ENCODE results near the gene XPC. TPM values are rescaled to one million over a fixed set of nuclear protein-coding genes. Genes with fewer than 3 reads are reported as not detected.
A peak's percentile ranks its signal among the peaks of the same experiment; 100 is the strongest.

XPC gene
- polyA plus RNA-seq, 1 donor: 35.4 TPM

DNA sequence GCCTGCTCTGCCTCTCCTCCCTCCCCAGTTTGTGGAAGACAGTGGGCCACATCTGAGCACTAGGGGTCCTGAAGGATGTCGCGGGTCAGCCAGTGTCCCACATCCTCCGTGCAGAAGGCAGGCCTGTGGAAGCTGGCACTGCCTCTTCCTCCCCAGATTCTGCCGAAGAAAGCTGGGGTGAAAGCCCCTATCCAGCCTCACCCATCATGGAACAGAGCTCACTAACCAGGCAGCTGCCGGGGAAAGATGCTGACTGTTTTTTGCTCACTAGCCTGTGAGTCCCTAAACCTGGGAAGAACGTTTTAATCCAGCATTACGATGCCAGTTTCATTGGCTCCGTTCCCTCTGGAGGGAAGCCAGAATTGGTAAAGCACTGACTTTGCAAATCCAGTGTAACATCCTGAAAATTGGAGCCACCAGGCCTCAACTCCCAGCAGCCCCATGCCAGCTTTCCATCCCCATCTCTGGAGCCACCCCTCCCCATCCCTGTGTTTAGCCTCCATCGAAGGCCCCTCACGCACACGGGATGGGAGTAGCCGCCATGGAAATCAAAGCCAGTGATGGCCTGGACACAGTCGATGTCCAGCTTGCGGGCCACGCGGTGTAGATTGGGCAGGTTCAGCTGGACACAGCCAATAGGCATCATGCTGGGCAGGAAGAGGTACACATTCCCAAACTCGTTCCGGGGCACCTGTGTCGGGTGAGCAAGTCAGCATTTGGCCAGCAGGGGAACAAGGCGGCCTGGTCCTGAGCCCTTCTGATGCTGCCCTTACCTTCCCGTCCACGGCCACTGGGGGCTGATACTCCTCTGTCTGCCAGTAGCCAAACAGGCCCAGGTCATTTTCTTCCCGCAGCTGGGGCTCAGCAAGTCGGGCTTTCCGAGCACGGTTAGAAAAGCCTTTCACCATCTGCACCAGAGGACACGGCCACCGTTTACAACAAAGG, 30.1 kb downstream of the XPC start:
- Histone ChIP-seq H3K9me3 (ENCODE audit: control insufficient read depth, low read depth, low read length) (no peaks in the 10 kb centered on the region), H3K4me1 (ENCODE audit: control insufficient read depth, insufficient read depth, low read length) (peaks cover 40% of the 10 kb centered on the region), H3K27me3 (ENCODE audit: control insufficient read depth, insufficient read depth, low read length) (no peaks in the 10 kb centered on the region), H3K4me3 (ENCODE audit: low read length) (no peak overlapping the region), H3K36me3 (ENCODE audit: control insufficient read depth, insufficient read depth, low read length) (peaks cover 71% of the 10 kb centered on the region), H3K27ac (ENCODE audit: low read length) (no peak overlapping the region)
- DNase-seq: no peak
- WGBS (ENCODE audit: insufficient coverage, low lambda C conversion rate): 100% methylated on average over 1 of the region's 28 CpGs

DNA sequence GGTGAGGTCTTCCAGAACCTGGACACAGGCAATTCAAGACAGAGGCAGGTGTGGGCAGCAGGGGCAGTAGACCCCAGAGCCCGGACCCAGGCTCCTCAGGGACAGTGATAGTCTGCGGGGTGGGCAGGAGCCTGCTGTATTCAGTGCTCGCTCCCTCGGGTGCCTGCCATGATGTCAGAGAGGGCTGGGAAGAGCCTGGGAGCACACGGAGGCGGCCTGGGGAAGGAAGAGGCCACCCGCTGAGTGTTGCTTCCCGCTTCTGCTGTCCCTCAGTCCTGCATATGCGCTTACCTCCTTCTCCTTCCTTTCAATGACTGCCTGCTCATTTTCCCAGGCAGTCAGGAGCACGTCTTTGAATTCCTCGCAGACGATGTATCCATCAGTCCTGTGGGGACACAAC, 30.8 kb downstream of the XPC start:
- Histone ChIP-seq H3K4me3 (ENCODE audit: low read length) (no peak overlapping the region), H3K27me3 (ENCODE audit: control insufficient read depth, insufficient read depth, low read length) (no peaks in the 10 kb centered on the region), H3K4me1 (ENCODE audit: control insufficient read depth, insufficient read depth, low read length) (peaks cover 34% of the 10 kb centered on the region), H3K36me3 (ENCODE audit: control insufficient read depth, insufficient read depth, low read length) (peaks cover 71% of the 10 kb centered on the region), H3K9me3 (ENCODE audit: control insufficient read depth, low read depth, low read length) (no peaks in the 10 kb centered on the region), H3K27ac (ENCODE audit: low read length) (no peak overlapping the region)
- DNase-seq: no peak
- no CpG with 5 or more reads among the region's 12 CpGs for WGBS (ENCODE audit: insufficient coverage, low lambda C conversion rate)

DNA sequence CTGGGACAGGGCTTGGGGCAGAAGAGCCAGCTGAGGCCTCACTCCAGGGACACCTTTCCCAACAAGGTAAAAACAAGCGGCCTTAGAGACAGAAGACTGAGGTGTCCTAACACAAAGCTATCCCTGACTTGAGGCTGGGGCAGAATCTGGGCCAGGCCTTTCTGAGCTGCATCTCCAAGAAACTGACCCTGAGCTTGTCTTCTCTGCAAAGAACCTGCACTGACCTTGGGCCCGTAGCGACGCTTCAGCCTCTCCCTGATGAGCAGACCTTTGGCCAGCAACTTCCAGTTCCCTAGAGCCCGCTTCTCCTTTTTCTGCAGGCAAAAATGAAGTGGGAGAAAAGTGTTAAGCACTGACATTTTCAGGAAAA, 31.4 kb downstream of the XPC start:
- Histone ChIP-seq H3K27ac (ENCODE audit: low read length) (no peak overlapping the region), H3K9me3 (ENCODE audit: control insufficient read depth, low read depth, low read length) (no peaks in the 10 kb centered on the region), H3K4me1 (ENCODE audit: control insufficient read depth, insufficient read depth, low read length) (peaks cover 30% of the 10 kb centered on the region), H3K27me3 (ENCODE audit: control insufficient read depth, insufficient read depth, low read length) (no peaks in the 10 kb centered on the region), H3K4me3 (ENCODE audit: low read length) (no peak overlapping the region), H3K36me3 (ENCODE audit: control insufficient read depth, insufficient read depth, low read length) (peaks cover 71% of the 10 kb centered on the region)
- no CpG with 5 or more reads among the region's 5 CpGs for WGBS (ENCODE audit: insufficient coverage, low lambda C conversion rate)
- no peak for DNase-seq

DNA sequence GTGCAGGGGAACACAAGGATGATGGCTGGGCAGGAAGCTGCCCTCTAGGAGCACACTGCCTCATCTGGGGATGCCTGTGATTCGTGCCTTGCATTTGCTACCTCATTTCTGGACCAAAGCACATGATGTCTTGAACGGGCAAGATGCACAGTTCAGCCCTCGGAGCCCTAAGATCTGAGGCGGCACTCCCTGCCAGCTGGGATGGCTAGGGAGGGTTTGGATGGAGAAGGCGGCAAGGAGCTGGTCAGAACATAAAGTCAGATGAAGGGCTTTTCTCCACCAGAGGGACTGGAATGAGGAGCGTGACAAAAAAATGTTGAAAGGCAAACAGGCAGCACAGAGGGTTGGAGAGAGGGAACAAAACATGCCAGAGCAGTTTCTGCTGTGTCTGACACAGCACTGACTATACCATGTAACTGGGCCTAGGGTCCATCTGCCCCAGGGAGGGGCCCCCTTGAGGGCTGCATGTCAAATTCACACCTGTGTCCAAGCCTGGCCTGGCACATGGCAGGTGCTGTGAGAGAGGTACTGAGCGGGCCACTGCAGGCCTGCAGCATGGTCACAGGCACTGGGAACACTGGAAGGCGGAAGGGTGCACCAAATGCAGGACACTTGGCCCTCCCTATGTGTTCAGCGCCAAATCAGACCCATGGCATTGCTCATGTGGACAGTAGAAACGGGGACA, 31.9 kb downstream of the XPC start:
- H3K4me1 ChIP-seq (ENCODE audit: control insufficient read depth, insufficient read depth, low read length): peaks cover 30% of the 10 kb centered on the region
- H3K9me3 ChIP-seq (ENCODE audit: control insufficient read depth, low read depth, low read length): no peaks in the 10 kb centered on the region
- no peak for DNase-seq
- no peaks in the 10 kb centered on the region for H3K27me3 ChIP-seq (ENCODE audit: control insufficient read depth, insufficient read depth, low read length)
- WGBS (ENCODE audit: insufficient coverage, low lambda C conversion rate): no CpG with 5 or more reads among the region's 10 CpGs
- peaks cover 71% of the 10 kb centered on the region for H3K36me3 ChIP-seq (ENCODE audit: control insufficient read depth, insufficient read depth, low read length)
- no peak overlapping the region for H3K4me3 ChIP-seq (ENCODE audit: low read length)
- no peak overlapping the region for H3K27ac ChIP-seq (ENCODE audit: low read length)

DNA sequence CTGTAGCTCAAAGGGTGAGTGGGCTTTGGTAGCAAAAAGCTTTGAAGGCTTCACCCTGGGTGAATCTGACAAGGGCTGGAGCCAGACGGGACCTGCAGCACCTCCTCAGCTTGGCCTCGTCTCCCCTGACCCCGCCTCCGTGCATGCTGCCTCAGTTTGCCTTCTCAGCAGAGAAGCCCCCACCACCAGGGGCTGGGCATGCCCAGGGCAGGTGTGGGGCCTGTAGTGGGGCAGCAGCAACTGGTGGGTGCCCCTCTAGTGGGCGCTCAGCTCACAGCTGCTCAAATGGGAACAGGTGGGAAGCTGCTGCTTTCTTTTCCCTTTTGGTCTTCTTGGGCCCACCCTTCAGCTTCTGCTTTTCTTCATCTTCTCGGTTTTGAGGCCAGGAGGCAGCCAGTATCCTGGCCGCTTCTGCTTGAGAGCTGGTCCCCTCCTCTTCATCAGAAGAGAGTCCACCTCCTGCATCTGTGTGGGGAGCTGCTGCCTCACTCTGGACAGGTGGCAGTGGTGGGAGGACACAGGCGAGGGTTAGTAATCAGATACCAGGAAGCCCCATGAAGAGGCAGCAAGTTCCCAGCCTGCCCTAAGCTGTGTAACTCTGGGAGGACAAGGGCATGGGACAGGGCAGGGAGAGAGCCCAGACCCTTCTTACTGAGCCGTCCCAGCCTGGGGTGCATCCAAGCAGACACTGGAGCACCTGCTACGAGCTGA, 32.6 kb downstream of the XPC start:
- no peak overlapping the region for H3K4me3 ChIP-seq (ENCODE audit: low read length)
- DNase-seq: no peak
- no peak overlapping the region for H3K27ac ChIP-seq (ENCODE audit: low read length)
- no peaks in the 10 kb centered on the region for H3K9me3 ChIP-seq (ENCODE audit: control insufficient read depth, low read depth, low read length)
- WGBS (ENCODE audit: insufficient coverage, low lambda C conversion rate): no CpG with 5 or more reads among the region's 10 CpGs
- peaks cover 30% of the 10 kb centered on the region for H3K4me1 ChIP-seq (ENCODE audit: control insufficient read depth, insufficient read depth, low read length)
- peaks cover 71% of the 10 kb centered on the region for H3K36me3 ChIP-seq (ENCODE audit: control insufficient read depth, insufficient read depth, low read length)
- H3K27me3 ChIP-seq (ENCODE audit: control insufficient read depth, insufficient read depth, low read length): no peaks in the 10 kb centered on the region

DNA sequence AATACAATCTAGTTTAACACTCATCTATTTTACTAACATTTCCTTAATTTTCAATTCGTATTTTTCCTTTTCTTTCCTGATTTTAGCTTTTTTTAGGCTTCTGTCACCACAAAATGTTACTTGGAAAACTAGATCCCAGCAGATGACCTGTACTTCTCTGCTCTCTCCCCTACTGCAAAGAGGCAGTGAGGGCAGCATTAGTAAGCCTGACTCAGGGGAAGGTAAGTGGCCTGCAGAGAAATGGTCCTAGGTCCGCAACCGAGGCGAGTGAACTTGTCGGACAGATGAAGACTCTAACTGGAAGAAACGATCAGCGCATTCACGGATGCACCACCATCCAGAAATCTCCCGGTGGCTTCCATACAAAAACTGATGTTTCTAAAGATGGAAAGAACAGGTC, 33.2 kb downstream of the XPC start:
- Histone ChIP-seq H3K4me1 (ENCODE audit: control insufficient read depth, insufficient read depth, low read length) (peaks cover 30% of the 10 kb centered on the region), H3K4me3 (ENCODE audit: low read length) (no peak overlapping the region), H3K36me3 (ENCODE audit: control insufficient read depth, insufficient read depth, low read length) (peaks cover 71% of the 10 kb centered on the region), H3K27ac (ENCODE audit: low read length) (peak overlapping the region; percentile 87), H3K27me3 (ENCODE audit: control insufficient read depth, insufficient read depth, low read length) (no peaks in the 10 kb centered on the region), H3K9me3 (ENCODE audit: control insufficient read depth, low read depth, low read length) (no peaks in the 10 kb centered on the region)
- no peak for DNase-seq
- WGBS (ENCODE audit: insufficient coverage, low lambda C conversion rate): 92% methylated on average over 1 of the region's 9 CpGs

DNA sequence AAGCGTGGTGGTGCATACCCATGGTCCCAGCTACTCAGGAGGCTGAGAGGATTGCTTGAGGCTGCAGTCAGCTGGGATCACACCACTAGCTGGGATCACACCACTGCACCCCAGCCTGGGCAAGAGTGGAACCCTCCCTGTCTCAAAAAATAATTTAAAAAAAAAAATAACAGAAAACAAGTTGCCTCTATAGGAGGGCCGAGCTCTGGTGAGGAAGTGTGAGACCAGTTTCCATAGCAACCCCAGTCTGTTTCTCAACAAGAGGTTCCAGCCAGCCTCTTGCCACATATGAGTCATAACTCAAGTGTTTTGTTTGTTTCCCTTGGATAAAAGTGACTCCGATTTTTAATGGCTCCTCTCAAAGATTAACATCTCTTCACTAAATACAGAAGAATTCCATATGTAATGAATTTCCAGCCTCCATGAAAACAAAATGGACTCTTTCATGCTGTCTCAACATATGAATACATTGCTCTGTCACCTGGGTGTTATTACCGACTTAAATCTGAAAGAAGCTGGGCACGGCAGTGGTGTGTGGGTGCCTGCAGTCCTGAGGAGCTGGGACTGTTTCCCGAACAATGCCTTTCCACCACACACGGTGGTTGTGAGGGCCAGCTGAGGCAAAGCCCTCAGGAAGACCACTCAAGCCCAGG, 33.9 kb downstream of the XPC start:
- WGBS (ENCODE audit: insufficient coverage, low lambda C conversion rate): no CpG with 5 or more reads among the region's 7 CpGs
- H3K4me1 ChIP-seq (ENCODE audit: control insufficient read depth, insufficient read depth, low read length): peaks cover 30% of the 10 kb centered on the region
- no peaks in the 10 kb centered on the region for H3K27me3 ChIP-seq (ENCODE audit: control insufficient read depth, insufficient read depth, low read length)
- H3K9me3 ChIP-seq (ENCODE audit: control insufficient read depth, low read depth, low read length): no peaks in the 10 kb centered on the region
- H3K4me3 ChIP-seq (ENCODE audit: low read length): no peak overlapping the region
- peak overlapping the region; percentile 87 for H3K27ac ChIP-seq (ENCODE audit: low read length)
- H3K36me3 ChIP-seq (ENCODE audit: control insufficient read depth, insufficient read depth, low read length): peaks cover 74% of the 10 kb centered on the region
- DNase-seq: peak; percentile 92 to 93

DNA sequence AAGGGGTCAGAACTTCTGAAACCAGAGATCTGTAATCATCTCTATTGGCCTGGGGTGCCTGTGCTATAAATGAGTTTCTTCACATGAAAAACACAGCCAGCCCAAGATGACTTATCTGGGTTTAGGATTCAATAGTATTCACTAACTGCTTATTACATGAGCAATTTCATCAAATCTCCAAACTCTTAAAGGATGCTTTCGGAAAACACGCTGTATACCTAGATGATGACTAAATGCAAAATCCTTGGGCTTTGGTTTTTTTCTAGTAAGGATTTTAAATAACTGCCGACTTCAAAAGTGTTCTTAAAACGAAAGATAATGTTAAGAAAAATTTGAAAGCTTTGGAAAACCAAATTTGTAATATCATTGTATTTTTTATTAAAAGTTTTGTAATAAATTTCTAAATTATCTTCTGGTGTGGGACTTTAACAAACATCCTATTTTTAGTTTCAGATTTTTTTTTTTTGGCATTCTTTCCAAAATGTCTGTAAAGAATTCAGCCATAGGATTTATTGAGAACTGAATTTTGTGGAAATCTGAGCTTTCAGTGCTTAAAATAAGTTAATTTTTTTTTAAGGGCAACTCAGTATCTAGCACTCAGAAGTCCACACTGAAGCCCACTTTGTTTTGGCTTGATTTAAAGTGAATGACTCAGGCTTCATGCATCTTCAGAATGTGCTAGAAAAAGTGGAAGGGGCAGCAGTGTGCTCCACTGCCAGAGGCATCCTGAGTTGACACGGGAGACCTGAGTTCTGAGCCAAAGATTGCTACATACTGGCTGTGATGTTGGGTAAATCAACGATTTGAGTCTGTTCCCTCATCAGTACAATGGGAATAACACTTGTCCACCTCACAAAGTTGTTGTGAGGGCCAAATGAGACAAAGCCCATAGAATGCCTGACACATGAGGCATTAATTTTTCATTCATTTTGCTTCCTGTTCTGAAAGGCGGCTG, 34.9 kb downstream of the XPC start:
- peak in 1 of 2 donors; percentile 33 for DNase-seq
- 89% methylated on average over 3 of the region's 7 CpGs for WGBS (ENCODE audit: insufficient coverage, low lambda C conversion rate)
- Histone ChIP-seq H3K27me3 (ENCODE audit: control insufficient read depth, insufficient read depth, low read length) (no peaks in the 10 kb centered on the region), H3K4me3 (ENCODE audit: low read length) (no peak overlapping the region), H3K4me1 (ENCODE audit: control insufficient read depth, insufficient read depth, low read length) (peaks cover 30% of the 10 kb centered on the region), H3K36me3 (ENCODE audit: control insufficient read depth, insufficient read depth, low read length) (peaks cover 81% of the 10 kb centered on the region), H3K9me3 (ENCODE audit: control insufficient read depth, low read depth, low read length) (no peaks in the 10 kb centered on the region), H3K27ac (ENCODE audit: low read length) (peak overlapping the region; percentile 87)

DNA sequence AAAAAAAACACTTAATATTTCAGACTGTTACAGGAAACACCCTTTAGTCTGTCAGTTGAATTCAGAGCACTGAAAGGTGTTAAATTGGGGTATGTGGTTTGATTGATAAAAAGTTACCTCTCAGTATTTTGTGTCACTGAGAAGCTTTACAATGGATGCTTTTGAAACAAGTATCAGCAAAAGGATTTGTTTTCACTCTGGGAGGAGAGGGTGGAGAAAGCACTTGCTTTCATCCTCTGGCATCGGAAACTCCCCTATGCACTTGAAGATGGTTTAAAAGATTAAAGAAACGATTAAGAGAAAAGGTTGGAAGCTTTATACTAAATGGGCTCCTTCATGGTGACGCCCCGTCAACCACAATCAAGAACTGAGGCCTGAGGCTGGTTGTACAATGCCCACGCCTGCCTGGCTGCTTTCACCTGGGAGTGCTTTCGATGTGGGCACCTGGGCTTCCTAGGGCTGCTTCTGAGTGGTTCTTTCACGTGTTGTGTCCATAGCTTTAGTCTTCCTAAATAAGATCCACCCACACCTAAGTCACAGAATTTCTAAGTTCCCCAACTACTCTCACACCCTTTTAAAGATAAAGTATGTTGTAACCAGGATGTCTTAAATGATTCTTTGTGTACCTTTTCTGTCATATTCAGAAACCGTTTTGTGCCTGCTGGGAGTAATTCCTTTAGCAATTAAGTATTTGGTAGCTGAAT, 35.7 kb downstream of the XPC start:
- no CpG with 5 or more reads among the region's 8 CpGs for WGBS (ENCODE audit: insufficient coverage, low lambda C conversion rate)
- Histone ChIP-seq H3K27me3 (ENCODE audit: control insufficient read depth, insufficient read depth, low read length) (no peaks in the 10 kb centered on the region), H3K9me3 (ENCODE audit: control insufficient read depth, low read depth, low read length) (no peaks in the 10 kb centered on the region), H3K4me1 (ENCODE audit: control insufficient read depth, insufficient read depth, low read length) (peaks cover 30% of the 10 kb centered on the region), H3K36me3 (ENCODE audit: control insufficient read depth, insufficient read depth, low read length) (peaks cover 81% of the 10 kb centered on the region), H3K4me3 (ENCODE audit: low read length) (no peak overlapping the region), H3K27ac (ENCODE audit: low read length) (no peak overlapping the region)
- no peak for DNase-seq

All from large intestine (tissue), 3 donors.